GM19395 (cell line): ENCODE results near the gene C6orf47.
A peak's percentile ranks its signal among the peaks of the same experiment; 100 is the strongest.

Experiments
- ATAC-seq: cut with Tn5 transposase; IDR thresholded peaks from one replicate; pipeline ENCODE4 v1.9.1; 2021; ENCODE audit warnings: mild to moderate bottlenecking, moderate library complexity; ENCODE audit not compliant: unreplicated experiment

C6orf47 gene

GRCh38 chr6:31639043-31639442, 21.5 kb downstream of the C6orf47 start:
- ATAC-seq: no peak

GRCh38 chr6:31636698-31637596, 23.6 kb downstream of the C6orf47 start:
- ATAC-seq: no peak

GRCh38 chr6:31634969-31635575, 25.5 kb downstream of the C6orf47 start:
- ATAC-seq: no peak

GRCh38 chr6:31634131-31634530, 26.4 kb downstream of the C6orf47 start:
- no peak for ATAC-seq

GRCh38 chr6:31633447-31633846, 27.1 kb downstream of the C6orf47 start:
- no peak for ATAC-seq

- ATAC-seq: no peak
Measured at GRCh38 chr6:31632279-31632946, 28.2 kb downstream of the C6orf47 start.

- ATAC-seq: no peak
Measured at GRCh38 chr6:31631681-31632278, 28.8 kb downstream of the C6orf47 start.

- no peak for ATAC-seq
Measured at GRCh38 chr6:31631209-31631608, 29.4 kb downstream of the C6orf47 start.

- ATAC-seq: no peak
Measured at GRCh38 chr6:31630177-31630934, 30.2 kb downstream of the C6orf47 start.

- no peak for ATAC-seq
Measured at GRCh38 chr6:31629014-31629413, 31.6 kb downstream of the C6orf47 start.

GRCh38 chr6:31627690-31628287, 32.8 kb downstream of the C6orf47 start:
- no peak for ATAC-seq

GRCh38 chr6:31626952-31627351, 33.6 kb downstream of the C6orf47 start:
- no peak for ATAC-seq

- no peak for ATAC-seq
Measured at GRCh38 chr6:31624070-31624469, 36.5 kb downstream of the C6orf47 start.

GRCh38 chr6:31622684-31623091, 37.9 kb downstream of the C6orf47 start:
- no peak for ATAC-seq

- no peak for ATAC-seq
Measured at GRCh38 chr6:31621991-31622390, 38.6 kb downstream of the C6orf47 start.

- no peak for ATAC-seq
Measured at GRCh38 chr6:31621320-31621939, 39.1 kb downstream of the C6orf47 start.

GRCh38 chr6:31620586-31621319, 39.8 kb downstream of the C6orf47 start, which contains the start of gene PRRC2A:
Gene PRRC2A, plus strand, starts transcription at chr6:31620715. Its CDS starts 2,075 bp downstream, at chr6:31622790.
- peak; percentile 34 for ATAC-seq

- ATAC-seq: peak; percentile 73
Measured at GRCh38 chr6:31619805-31620585, 40.6 kb downstream of the C6orf47 start.
